GM18520 (cell line): Measurements from ENCODE around the gene OR2H1.

Source experiments
- ATAC-seq: cut with Tn5 transposase; IDR thresholded peaks from one replicate; pipeline ENCODE4 v1.9.1; 2021; ENCODE audit not compliant: unreplicated experiment

Gene OR2H1

DNA sequence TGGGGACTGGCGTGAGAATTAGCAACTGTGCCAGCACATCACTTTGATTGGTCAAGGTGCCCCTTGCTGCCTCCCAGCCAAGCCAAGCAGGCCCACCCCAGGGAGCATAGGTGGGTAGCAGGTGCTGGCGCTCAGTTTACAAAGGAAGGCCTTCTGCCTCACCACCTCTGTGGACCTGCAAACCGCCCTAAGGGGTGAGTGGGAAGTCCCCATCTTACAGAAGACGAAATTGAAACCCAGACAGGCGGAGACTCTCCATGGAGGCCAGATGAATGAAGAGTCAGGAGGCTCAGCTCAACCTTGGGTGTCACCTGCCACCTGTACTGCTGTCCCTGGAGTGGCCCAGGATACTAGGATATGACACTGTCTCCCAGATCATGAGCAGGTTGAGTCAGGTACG, 52.3 kb downstream of the OR2H1 start:
- ATAC-seq = peak; percentile 75

DNA sequence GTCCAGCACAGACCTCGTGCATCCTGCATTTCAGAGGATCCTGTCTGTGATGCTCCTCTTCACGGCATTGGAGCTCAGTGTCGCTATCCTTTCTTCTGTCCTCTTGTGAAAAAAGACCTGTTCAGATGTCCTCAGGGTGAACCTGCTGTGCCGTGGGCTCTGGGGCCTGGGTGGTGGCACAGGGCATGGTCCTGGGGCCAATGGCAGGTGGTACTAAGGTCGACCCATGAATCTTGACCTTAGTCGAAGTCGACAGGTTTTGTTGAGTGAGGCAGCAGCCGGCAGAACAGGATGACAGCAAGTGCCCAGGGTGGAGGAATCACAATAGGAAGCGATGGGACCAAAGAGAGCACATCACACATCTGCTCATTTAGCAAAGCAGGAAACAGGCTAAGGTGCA, 52.8 kb downstream of the OR2H1 start:
- ATAC-seq = no peak

DNA sequence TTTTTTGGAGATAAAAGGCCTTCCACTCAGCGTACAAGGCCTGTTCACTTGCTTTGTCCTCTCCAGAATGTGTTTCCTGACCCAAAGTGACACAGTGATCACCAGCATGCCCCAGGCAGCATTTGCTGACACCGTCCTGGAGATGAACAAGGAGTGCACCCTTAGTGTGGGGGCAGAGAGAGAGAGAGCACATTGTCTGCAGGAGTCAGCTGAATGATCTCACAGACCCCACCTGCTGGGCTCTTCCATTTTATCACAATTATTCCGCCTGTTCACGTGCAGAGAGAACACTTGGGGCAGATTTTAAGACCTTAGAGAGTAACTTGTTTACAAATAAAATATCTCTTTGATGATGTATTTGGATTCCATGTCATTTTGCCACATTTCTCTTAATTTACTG, 53.2 kb downstream of the OR2H1 start:
- no peak for ATAC-seq

DNA sequence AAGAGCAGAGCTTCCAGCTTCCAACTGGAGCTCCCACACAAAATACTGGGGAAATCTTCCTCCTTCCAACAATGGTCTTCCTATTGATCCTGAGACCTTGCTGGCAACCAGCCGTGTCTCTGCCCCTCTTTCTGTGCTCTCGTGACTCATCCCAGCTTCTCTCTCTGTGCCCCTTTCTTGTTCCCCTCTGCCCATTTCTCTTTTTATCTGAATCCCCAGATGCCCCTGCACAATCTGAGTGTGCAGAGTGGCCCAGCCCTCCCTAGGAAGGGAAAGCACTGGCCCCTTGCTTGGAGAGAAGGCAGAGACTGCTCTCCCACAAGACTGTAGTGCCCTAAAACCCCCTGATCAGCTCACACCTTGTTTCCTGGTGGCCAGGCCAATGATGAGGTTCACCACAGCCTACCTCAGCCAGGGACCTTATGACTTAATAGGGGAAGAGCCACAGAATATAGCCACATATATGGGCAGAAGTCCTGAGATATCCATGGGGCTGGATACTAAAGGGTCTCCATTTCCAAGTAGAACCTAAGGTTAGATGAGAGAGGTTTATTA, 53.9 kb downstream of the OR2H1 start:
- ATAC-seq = no peak
